Embryonic facial prominence (tissue), 1 donor: ENCODE data around the gene ZNF181.

ENCODE experiments used
- DNase-seq: peaks from one replicate; pipeline ENCODE4 v3.0.0-alpha.2; 2016; ENCODE audit errors: extremely low spot score

The ZNF181 gene

GRCh38 chr19:34759218-34759917 is 25.3 kb downstream of the ZNF181 start:
- no peak for DNase-seq

- no peak for DNase-seq
These were observed 32.3 kb downstream of the ZNF181 start for GRCh38 chr19:34766386-34766785.

GRCh38 chr19:34767951-34768350 is 33.9 kb downstream of the ZNF181 start:
- no peak for DNase-seq

GRCh38 chr19:34772697-34773554 is 38.9 kb downstream of the ZNF181 start, which contains the start of gene ZNF599:
ZNF599 (minus strand) TSS chr19:34773215; CDS start chr19:34772841, 374 bp downstream.
- peak; percentile 83 for DNase-seq

- DNase-seq = no peak
These were observed 39.5 kb downstream of the ZNF181 start for GRCh38 chr19:34773555-34773864.

- DNase-seq = no peak
These were observed 40.8 kb downstream of the ZNF181 start for GRCh38 chr19:34774857-34775256.

- DNase-seq = no peak
These were observed 44.3 kb downstream of the ZNF181 start for GRCh38 chr19:34778342-34778741.

GRCh38 chr19:34779652-34780051 is 45.6 kb downstream of the ZNF181 start:
- DNase-seq = no peak

- DNase-seq = no peak
These were observed 52.2 kb downstream of the ZNF181 start for GRCh38 chr19:34786236-34786635.

- DNase-seq = no peak
These were observed 53.2 kb downstream of the ZNF181 start for GRCh38 chr19:34787059-34787824.

- no peak for DNase-seq
These were observed 54.0 kb downstream of the ZNF181 start for GRCh38 chr19:34788074-34788473.

GRCh38 chr19:34793565-34793964 is 59.5 kb downstream of the ZNF181 start:
- no peak for DNase-seq

GRCh38 chr19:34794066-34794960 is 60.3 kb downstream of the ZNF181 start:
- DNase-seq = no peak
